GM19397 (cell line): Measurements from ENCODE around the gene ADAD2.

Experiments used
- ATAC-seq: cut with Tn5 transposase; IDR thresholded peaks from one replicate; pipeline ENCODE4 v1.9.1; 2021; ENCODE audit warnings: mild to moderate bottlenecking, moderate library complexity; ENCODE audit not compliant: unreplicated experiment

ADAD2 gene

DNA sequence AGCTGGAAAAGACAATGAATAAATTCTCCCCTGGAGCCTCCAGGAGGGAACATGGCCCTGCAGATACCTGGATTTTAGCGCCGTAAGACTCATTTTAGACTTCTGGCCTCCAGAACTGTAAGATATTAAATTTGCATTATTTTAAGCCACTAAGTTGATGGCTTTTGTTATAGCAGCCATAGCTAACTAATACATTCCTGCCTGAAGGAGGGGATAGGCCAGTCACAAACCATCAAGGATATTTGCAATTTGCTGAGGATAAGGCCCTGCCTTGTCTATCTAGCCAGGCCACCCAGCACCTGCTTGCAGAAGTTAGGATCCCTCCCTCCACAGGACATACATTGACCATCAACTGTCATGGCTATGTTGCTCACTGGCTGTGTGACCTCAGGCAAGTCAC lies 53.8 kb downstream of the ADAD2 start:
- ATAC-seq = no peak

DNA sequence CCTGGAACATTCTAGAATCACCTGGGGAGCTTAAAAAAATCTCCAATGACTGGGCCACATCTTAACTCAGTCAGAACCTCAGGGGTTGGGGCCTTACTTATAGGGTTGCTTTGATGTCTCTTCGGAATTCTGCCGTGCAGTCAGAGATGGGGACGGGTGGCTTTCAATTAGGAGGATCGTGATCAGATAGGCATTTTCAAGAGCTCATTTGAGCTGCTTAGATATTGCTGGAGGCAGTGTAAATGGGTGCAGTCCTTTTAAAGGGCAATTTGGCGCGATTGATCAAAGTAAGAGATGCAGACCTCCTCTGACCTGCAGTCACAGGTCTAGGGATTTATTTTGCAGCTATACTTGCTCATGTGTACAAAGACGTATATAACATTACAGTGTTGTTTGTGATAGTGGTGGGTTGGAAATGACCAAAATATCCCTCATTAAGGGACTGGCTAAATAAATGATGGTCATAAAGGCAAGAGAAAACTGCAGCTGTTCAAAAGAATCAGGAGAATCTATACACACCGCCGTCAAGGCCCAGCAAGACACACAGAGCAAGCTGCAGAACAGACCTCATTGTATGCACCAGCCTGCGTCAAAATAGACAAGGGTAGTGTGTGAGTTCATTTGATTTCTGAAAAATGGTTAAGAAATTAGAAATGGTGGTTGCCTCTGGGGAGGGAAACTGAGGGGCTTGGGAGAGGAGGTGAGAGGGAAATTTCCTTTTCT lies 55.2 kb downstream of the ADAD2 start:
- ATAC-seq = no peak

DNA sequence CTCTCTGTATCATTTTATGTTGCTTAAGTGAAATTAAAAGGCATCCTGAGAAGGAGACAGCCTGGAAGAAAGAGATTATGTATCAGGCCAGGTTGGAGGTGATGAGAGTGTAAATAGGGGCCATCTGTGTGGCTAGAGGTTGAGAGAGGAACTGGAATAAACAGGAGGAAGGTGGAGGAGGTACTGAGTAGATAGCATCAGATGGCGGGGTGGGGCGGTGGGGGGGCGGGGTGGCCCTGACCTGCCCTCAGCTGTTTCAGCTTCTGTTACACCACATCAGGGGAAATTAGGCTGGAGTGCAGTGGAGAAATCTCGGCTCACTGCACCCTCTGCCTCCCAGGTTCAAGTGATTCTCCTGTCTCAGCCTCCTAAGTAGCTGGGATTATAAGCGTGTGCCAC lies 55.7 kb downstream of the ADAD2 start:
- ATAC-seq = no peak
